ENCODE measurements around the gene PTPA. TPM values are rescaled to one million over a fixed set of nuclear protein-coding genes. Genes with fewer than 3 reads are reported as not detected.

The PTPA gene
- total and polyA plus RNA-seq, 9 of the 15 experiments (the other 6 are each of a cell fraction or from before 2014, with no cell fraction given), result 1.7 to 121 (median 72.6) TPM

DNA sequence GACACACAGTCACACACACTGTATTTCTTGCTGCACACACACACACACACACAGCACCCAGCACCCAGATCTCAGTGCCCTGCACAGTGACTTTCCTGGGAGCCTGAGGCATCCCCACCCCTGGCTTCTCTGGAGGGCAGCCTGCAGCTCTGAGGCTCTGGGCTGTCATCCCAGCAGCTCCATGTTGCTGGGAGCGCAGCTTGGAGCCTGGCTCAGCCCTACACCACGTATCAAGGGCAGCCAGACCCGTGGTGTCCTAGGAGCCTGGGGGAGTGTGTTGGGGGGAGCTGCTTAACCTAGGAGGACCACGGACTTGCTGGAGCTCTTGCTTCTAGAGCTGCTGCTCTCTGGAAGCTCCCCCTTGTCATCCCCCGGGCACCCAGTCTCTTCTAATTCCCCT is 61.6 kb downstream of the PTPA start (continued):
- TF ChIP-seq TBL1XR1 (IDR thresholded peaks at IDR 0.05; ENCODE audit: low read length in 2 of 2), result no peak
- TF ChIP-seq ZNF146 (CRISPR knock-in tag; IDR thresholded peaks at IDR 0.05; ENCODE audit: unreplicated experiment), result no peak
- no peak for TF ChIP-seq RFX7 (CRISPR knock-in tag; IDR thresholded peaks at IDR 0.05)

DNA sequence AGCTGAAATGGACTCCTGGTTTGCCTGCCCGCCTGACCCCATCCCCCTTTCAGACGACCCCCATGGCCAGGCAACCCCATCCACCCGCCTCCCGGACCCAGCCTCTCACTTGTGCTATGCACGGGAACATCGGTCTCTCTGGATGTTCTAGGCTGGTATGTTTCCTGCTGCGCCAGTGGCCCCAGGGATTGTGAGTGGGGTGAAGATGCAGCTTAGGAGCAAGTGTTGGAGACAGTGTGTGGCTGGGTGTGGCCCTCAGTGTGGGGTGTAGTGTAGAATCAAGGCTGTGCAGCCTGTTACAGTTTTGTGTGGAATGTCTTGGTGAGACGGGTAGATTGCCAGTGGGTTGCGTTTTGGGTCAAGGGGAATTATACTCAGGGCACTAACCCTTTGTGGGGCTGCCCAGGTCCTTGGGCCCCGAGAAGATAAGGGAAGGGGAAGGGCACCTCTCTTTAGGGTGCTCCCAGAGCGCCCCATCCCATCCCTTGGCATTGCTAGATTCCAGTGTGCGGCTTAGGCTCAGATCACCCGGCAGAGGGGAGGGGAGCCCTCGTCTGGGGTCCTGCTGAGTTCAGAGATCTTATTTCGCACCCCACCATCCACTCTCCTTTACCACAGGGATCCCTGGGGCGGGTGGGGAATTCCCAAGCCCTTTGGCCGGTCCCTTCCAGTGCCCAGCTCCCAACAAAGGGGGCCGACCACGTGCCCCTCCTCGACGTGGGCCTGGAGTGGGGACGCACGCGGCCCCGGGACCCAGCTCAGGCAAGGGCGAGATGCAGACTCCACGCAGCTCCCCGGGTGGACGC is 62.3 kb downstream of the PTPA start:
- peak overlapping the region; percentile 96 for H2AFZ ChIP-seq (ENCODE audit: low read depth, low read length)
- intact Hi-C loops (cut with micrococcal nuclease) (loop anchor here (2.0 to 10.0 kb wide), 4 partner anchors 33 to 437 kb away; no protein-coding TSS in a partner anchor), in situ Hi-C loops (cut with MboI) (loop anchor here (10.0 kb wide), 2 partner anchors 241 to 311 kb away; no protein-coding TSS in a partner anchor)
- H3K9ac ChIP-seq (ENCODE audit: insufficient read depth in 1 of 2, low read depth in 2 of 2, low read length in 2 of 2), result peak overlapping the region; percentile 68 to 92; a peak in 3 of 4 replicates
- ChIA-PET POLR2A (interaction anchor here (0.5 to 1.8 kb wide), 9 partner anchors 8 to 519 kb away, joined by 3 to 10 read pairs (median 3); no protein-coding TSS in a partner anchor), CTCF (ENCODE audit: low intra/inter-chr PET ratio) (interaction anchor here (0.6 to 2.3 kb wide), 2 partner anchors 437 to 450 kb away, joined by 6 to 17 read pairs; no protein-coding TSS in a partner anchor)
- H3K27ac ChIP-seq (ENCODE audit: extremely low read depth, low read depth, low read length), result no peak overlapping the region
- H3K27me3 ChIP-seq (ENCODE audit: control insufficient read depth in 2 of 2, insufficient read depth in 2 of 2, low read length in 2 of 2), result peaks cover 8 to 19% of the 10 kb centered on the region in 2 experiments; a peak in 4 of 5 replicates
- no peaks in the 10 kb centered on the region for H4K20me1 ChIP-seq (replicated peaks; ENCODE audit: control insufficient read depth, insufficient read depth, low read length)
- BruUV-seq (replicated peaks), result no TSS peak
- ATAC-seq (no peak), FAIRE-seq (no peak), DNase-seq (ENCODE audit: extremely low read depth in 1 of 4, low spot score in 3 of 4) (no peak)
- H3K9me3 ChIP-seq (replicated peaks; ENCODE audit: control insufficient read depth, insufficient read depth, low read depth, low read length), result no peaks in the 10 kb centered on the region
- H3K4me3 ChIP-seq, result peak overlapping the region; percentile 57
- peaks cover 6% of the 10 kb centered on the region; the same call in 2 of the 3 replicates for H3K79me2 ChIP-seq (ENCODE audit: control insufficient read depth, insufficient read depth, low read length)
- peak overlapping the region; percentile 81 for H3K4me2 ChIP-seq (ENCODE audit: insufficient read depth, low read length)
- no peaks in the 10 kb centered on the region for H3K36me3 ChIP-seq (ENCODE audit: control insufficient read depth, insufficient read depth, low read length)
- no peaks in the 10 kb centered on the region for H3K9me1 ChIP-seq (ENCODE audit: control insufficient read depth, insufficient read depth, low read length)
- H3K4me1 ChIP-seq (replicated peaks in 1 of 2; ENCODE audit: control insufficient read depth in 2 of 2, insufficient read depth in 2 of 2, low read length in 2 of 2), result peaks cover 23 to 57% of the 10 kb centered on the region in 2 experiments
- WGBS (ENCODE audit: insufficient coverage, low coverage, missing lambda C conversion rate), result 13% methylated on average over 22 of the region's 29 CpGs
- TF ChIP-seq, protein P1, sequence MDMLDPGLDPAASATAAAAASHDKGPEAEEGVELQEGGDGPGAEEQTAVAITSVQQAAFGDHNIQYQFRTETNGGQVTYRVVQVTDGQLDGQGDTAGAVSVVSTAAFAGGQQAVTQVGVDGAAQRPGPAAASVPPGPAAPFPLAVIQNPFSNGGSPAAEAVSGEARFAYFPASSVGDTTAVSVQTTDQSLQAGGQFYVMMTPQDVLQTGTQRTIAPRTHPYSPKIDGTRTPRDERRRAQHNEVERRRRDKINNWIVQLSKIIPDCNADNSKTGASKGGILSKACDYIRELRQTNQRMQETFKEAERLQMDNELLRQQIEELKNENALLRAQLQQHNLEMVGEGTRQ (CRISPR knock-in tag; IDR thresholded peaks at IDR 0.05), result 0 out of 2 replicates have a peak, but pooled peaks have one; percentile 20
- TF ChIP-seq ATF7 (IDR thresholded peaks at IDR 0.05) (0 out of 2 replicates have a peak, but pooled peaks have one; percentile 1), ZNF282 (CRISPR knock-in tag; IDR thresholded peaks at IDR 0.05) (no peak)
- TF ChIP-seq, protein P2, sequence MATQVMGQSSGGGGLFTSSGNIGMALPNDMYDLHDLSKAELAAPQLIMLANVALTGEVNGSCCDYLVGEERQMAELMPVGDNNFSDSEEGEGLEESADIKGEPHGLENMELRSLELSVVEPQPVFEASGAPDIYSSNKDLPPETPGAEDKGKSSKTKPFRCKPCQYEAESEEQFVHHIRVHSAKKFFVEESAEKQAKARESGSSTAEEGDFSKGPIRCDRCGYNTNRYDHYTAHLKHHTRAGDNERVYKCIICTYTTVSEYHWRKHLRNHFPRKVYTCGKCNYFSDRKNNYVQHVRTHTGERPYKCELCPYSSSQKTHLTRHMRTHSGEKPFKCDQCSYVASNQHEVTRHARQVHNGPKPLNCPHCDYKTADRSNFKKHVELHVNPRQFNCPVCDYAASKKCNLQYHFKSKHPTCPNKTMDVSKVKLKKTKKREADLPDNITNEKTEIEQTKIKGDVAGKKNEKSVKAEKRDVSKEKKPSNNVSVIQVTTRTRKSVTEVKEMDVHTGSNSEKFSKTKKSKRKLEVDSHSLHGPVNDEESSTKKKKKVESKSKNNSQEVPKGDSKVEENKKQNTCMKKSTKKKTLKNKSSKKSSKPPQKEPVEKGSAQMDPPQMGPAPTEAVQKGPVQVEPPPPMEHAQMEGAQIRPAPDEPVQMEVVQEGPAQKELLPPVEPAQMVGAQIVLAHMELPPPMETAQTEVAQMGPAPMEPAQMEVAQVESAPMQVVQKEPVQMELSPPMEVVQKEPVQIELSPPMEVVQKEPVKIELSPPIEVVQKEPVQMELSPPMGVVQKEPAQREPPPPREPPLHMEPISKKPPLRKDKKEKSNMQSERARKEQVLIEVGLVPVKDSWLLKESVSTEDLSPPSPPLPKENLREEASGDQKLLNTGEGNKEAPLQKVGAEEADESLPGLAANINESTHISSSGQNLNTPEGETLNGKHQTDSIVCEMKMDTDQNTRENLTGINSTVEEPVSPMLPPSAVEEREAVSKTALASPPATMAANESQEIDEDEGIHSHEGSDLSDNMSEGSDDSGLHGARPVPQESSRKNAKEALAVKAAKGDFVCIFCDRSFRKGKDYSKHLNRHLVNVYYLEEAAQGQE (IDR thresholded peaks at IDR 0.05; ENCODE audit: borderline replicate concordance), result no peak
- TF ChIP-seq, protein P2 (CRISPR knock-in tag; IDR thresholded peaks at IDR 0.05; ENCODE audit: low read depth), result peak; percentile 54; the same call in 1 of the 2 replicates
